HG03565 (cell line): Measurements from ENCODE around the gene TM4SF1.

Experiments used
- ATAC-seq: cut with Tn5 transposase; IDR thresholded peaks from one replicate; pipeline ENCODE4 v1.9.1; 2021; ENCODE audit warnings: mild to moderate bottlenecking, moderate library complexity; ENCODE audit not compliant: unreplicated experiment

Gene TM4SF1

GRCh38 chr3:149375501-149376196 lies 1.8 kb downstream of the TM4SF1 start:
- no peak for ATAC-seq

- ATAC-seq: no peak
Measured at GRCh38 chr3:149374793-149375500, 2.5 kb downstream of the TM4SF1 start.

GRCh38 chr3:149374391-149374790 lies 3.1 kb downstream of the TM4SF1 start:
- ATAC-seq: no peak

GRCh38 chr3:149373235-149374125 lies 4.0 kb downstream of the TM4SF1 start:
- ATAC-seq: no peak

GRCh38 chr3:149371723-149372114 lies 5.7 kb downstream of the TM4SF1 start:
- ATAC-seq: no peak

GRCh38 chr3:149371001-149371722 lies 6.3 kb downstream of the TM4SF1 start:
- no peak for ATAC-seq

GRCh38 chr3:149369991-149370866 lies 7.2 kb downstream of the TM4SF1 start:
- ATAC-seq: no peak

- ATAC-seq: no peak
Measured at GRCh38 chr3:149368674-149369497, 8.6 kb downstream of the TM4SF1 start.

GRCh38 chr3:149368201-149368673 lies 9.2 kb downstream of the TM4SF1 start:
- no peak for ATAC-seq

GRCh38 chr3:149366941-149367840 lies 10.3 kb downstream of the TM4SF1 start:
- ATAC-seq: no peak

GRCh38 chr3:149366031-149366430 lies 11.4 kb downstream of the TM4SF1 start:
- no peak for ATAC-seq

GRCh38 chr3:149364624-149365023 lies 12.8 kb downstream of the TM4SF1 start:
- ATAC-seq: no peak

- no peak for ATAC-seq
Measured at GRCh38 chr3:149363053-149363452, 14.4 kb downstream of the TM4SF1 start.

- ATAC-seq: no peak
Measured at GRCh38 chr3:149362366-149362765, 15.1 kb downstream of the TM4SF1 start.

GRCh38 chr3:149356630-149357029 lies 20.8 kb downstream of the TM4SF1 start:
- no peak for ATAC-seq

GRCh38 chr3:149356044-149356592 lies 21.3 kb downstream of the TM4SF1 start:
- no peak for ATAC-seq

- ATAC-seq: no peak
Measured at GRCh38 chr3:149353581-149354184, 23.8 kb downstream of the TM4SF1 start.
